ENCODE results near the gene SLC7A9. TPM values are rescaled to one million over a fixed set of nuclear protein-coding genes. Genes with fewer than 3 reads are reported as not detected.

The SLC7A9 gene
- total RNA-seq, 2 donors from 2014 or later, result 0.31 TPM; not detected in 1

DNA sequence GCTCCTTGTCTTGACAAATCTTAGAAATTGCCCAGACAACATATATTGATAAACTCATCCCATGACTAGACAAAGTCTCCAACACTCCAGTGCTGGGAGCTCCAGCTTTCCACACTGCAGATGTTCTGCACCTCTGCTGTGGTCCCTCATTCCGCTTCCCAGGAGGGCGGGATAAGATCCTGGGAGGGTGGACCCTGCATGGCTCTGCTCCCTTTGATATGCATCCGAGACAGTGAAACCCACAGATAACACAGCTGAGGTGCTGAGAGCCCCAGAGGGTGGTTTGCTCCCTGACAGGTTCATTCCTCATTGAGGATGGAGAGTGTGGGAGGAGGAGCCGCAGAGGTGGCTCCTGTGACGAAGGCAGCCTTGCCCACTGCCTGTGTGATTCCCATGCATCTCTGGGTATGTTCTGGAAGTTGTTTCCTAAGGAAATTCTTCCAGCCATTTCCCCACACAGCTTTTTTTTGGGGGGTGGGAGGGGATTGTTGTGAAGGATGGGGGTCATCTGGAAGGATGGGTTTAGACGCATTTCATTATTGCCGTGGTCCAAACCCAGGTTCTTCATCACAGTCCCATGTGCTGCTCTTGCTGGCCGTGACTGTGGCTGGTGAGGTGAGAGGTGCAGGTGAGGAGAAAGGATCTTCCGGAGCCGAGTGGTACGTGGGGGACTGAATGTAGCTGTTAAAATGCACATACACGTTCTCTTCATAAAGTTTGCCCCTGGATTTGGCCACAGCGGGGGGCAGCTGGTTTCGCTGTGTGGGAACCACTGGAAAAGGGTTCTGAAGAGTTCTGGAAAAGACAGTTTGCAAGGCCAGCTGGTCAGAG, 46.4 kb downstream of the SLC7A9 start:
- Mint-ChIP-seq H3K27ac (no peak overlapping the region), H3K36me3 (no peaks in the 10 kb centered on the region), H3K27me3 (peaks cover 7 to 29% of the 10 kb centered on the region in 2 donors), H3K4me1 (ENCODE audit: low read depth in 2 of 2) (peaks cover 0 to 5% of the 10 kb centered on the region in 2 donors), H3K4me3 (no peak overlapping the region), H3K9me3 (no peaks in the 10 kb centered on the region)
- DNase-seq (ENCODE audit: low spot score) (no peak), ATAC-seq (no peak)

DNA sequence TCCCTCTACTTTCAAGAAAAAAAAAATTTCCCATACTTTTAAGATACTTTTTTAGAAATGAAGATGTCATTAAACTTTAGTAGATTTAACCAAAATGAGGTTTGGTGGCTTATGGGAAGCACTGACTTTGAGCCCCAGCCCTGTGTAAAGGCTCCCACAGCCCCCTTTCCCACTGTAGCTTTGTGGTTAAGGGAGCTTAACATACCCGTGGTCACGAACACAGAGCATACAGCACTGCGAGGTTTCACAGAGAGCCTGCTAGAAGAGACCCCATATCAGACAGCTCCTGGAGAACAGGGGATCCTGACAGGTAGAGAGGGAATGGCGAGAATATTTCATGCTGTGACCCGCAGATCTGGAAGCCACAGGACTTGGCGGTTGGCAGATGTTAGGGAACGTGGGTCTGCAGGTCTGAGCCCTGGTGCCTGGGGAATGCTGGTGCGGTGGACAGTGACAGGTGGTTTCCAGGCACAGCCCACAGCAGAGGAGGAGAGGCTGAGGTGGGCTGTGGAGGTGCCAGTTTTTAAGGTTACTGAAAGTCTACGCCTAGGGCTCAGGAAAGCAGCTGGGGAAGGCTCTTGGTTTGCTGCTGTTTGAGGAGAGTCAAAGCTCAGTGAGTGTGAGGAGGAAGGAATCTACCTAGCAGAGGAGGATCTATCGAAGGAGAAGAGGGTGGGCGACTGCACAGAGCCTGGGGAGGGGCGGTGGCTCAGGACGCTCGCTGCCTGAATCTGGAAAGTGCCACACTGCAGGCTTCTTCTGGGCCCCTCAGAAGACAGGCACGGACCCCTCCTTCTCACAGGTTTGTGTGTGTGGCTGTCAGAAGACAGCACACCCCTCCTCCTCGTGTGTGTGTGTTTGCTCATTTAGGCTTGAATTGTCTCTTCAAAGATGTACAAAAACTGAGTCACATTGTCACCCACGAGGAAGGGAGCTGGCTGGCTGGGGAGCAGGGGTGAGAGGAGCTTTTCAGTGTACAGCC, 49.9 kb downstream of the SLC7A9 start:
- no peaks in the 10 kb centered on the region for H3K9me3 Mint-ChIP-seq
- H3K36me3 Mint-ChIP-seq, result no peaks in the 10 kb centered on the region
- H3K4me1 Mint-ChIP-seq (ENCODE audit: low read depth in 2 of 2), result no peaks in the 10 kb centered on the region
- H3K27me3 Mint-ChIP-seq, result peaks cover under 1 to 13% of the 10 kb centered on the region in 2 donors
- no peak overlapping the region for H3K27ac Mint-ChIP-seq
- no peak for DNase-seq (ENCODE audit: low spot score)
- no peak overlapping the region for H3K4me3 Mint-ChIP-seq
- no peak for ATAC-seq

DNA sequence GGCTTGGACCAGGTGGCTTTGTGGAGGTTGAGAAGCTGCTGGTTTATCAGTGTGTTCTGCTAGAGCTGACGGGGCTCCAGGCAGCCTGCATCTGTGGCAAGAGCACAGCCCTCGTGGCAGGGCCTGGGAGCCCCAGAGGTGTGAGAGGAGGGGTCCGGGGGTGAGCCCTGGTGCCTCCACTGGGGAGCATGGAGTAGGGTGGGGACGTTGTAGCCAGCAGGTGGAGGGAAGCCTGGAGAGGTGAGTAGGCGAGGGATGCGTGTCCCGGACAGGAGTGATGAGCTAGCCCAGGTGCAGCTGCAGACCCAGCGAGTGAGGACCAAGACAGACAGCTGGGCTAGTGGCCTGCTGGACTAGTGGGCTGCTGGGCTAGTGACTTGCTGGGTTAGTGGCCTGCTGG, 51.0 kb downstream of the SLC7A9 start:
- H3K9me3 Mint-ChIP-seq, result no peaks in the 10 kb centered on the region
- no peak for DNase-seq (ENCODE audit: low spot score)
- no peak for ATAC-seq
- H3K4me1 Mint-ChIP-seq (ENCODE audit: low read depth in 2 of 2), result no peaks in the 10 kb centered on the region
- H3K27me3 Mint-ChIP-seq, result peaks cover 0 to 14% of the 10 kb centered on the region in 2 donors
- H3K4me3 Mint-ChIP-seq, result no peak overlapping the region
- no peak overlapping the region for H3K27ac Mint-ChIP-seq
- H3K36me3 Mint-ChIP-seq, result no peaks in the 10 kb centered on the region

DNA sequence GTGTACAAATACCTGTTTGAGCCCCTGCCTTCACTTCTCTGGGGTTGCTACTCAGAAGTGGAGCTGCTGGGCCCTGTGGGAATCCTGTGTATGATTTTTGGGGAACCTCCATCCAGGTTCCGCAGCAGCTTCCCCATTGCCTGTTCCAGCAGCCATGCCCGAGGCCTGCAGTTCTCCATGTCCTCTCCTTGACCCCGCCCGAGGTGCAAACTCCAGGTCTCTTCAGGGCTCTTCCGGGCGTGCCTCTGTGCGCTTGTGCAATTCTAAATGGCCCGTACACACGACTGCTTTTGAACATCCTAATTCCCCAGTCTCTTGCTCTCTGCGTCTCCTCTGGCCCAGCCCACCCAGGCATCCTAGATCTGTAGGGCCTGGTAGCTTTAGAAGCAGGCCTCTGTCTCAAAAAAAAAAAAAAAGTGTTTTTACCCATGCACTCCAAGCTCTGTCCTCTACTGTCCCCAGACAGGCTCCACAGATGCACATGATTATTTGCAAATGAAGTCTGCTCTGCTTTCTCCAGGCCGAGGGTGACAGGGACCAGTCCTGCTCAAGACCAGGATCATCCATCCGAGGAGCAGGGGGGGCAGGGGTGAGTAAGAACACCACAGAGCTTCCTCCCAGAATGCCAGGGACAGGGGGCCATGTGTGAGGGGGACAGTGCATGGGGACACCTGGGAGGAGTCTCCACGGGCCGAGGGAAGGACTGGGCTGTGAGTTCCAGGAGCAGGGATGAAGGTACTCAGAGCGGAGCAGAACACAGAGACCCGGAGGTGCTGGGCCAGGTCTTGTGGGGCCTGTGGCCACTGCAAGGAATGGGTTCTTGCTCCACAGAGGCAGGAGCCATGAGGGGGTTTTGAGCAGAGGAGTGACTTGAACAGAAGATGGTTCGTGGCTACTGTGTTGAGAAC, 51.7 kb downstream of the SLC7A9 start:
- no peaks in the 10 kb centered on the region for H3K4me1 Mint-ChIP-seq (ENCODE audit: low read depth in 2 of 2)
- H3K9me3 Mint-ChIP-seq, result no peaks in the 10 kb centered on the region
- H3K27ac Mint-ChIP-seq, result no peak overlapping the region
- peaks cover 0 to 12% of the 10 kb centered on the region in 2 donors for H3K27me3 Mint-ChIP-seq
- no peak overlapping the region for H3K4me3 Mint-ChIP-seq
- DNase-seq (ENCODE audit: low spot score), result no peak
- ATAC-seq, result no peak
- H3K36me3 Mint-ChIP-seq, result no peaks in the 10 kb centered on the region

DNA sequence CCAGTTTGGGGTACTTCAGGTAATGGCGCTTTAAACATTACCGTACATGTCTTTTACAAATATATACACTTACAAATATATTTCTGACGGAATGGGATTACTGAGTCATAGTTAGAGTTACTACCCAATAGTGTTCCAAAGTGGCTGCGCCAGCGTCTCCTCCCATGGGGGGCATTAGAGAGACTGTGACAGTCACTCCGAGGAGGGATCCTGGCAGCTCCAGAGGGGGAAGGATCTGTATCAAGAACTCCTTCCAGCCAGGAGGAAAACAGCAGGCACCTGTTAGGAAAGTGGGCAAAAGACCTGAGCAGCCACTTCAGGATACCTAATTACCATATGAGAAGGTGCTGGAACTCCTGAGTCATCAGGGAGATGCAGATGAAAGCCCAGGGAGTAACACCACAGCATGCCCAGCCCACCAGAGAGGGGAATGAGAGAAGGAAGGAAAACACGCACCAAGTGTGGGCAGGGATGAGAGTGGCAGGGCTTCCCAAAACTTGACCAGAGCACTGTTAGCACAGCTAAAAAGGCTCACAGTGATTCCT, 52.9 kb downstream of the SLC7A9 start:
- ATAC-seq (no peak), DNase-seq (ENCODE audit: low spot score) (no peak)
- Mint-ChIP-seq H3K36me3 (no peaks in the 10 kb centered on the region), H3K4me1 (ENCODE audit: low read depth in 2 of 2) (no peaks in the 10 kb centered on the region), H3K27me3 (peaks cover 0 to 9% of the 10 kb centered on the region in 2 donors), H3K4me3 (no peak overlapping the region), H3K27ac (no peak overlapping the region), H3K9me3 (no peaks in the 10 kb centered on the region)

DNA sequence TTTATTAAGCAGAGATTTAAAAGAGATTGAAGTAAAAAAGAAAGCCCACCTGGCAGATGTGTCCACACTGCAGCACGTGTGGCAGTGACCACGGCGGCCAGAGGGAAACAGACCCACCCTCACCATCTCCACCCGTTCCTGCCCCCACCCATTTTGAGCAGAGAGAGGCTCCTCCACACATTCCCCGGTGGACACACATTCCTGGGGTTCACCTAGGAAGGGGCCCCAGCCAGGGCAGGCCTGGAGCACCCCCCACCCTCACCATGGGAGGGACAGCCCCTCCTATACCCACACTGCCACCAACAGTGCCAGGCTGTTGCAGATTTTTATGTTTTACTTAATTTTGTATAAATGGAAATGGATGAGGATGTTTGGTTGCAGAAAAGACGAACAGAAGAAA, 54.9 kb downstream of the SLC7A9 start:
- Mint-ChIP-seq H3K4me3 (no peak overlapping the region), H3K27ac (no peak overlapping the region), H3K36me3 (no peaks in the 10 kb centered on the region), H3K4me1 (ENCODE audit: low read depth in 2 of 2) (no peaks in the 10 kb centered on the region), H3K9me3 (no peaks in the 10 kb centered on the region), H3K27me3 (peaks cover 0 to 9% of the 10 kb centered on the region in 2 donors)
- DNase-seq (ENCODE audit: low spot score) (no peak), ATAC-seq (no peak)

DNA sequence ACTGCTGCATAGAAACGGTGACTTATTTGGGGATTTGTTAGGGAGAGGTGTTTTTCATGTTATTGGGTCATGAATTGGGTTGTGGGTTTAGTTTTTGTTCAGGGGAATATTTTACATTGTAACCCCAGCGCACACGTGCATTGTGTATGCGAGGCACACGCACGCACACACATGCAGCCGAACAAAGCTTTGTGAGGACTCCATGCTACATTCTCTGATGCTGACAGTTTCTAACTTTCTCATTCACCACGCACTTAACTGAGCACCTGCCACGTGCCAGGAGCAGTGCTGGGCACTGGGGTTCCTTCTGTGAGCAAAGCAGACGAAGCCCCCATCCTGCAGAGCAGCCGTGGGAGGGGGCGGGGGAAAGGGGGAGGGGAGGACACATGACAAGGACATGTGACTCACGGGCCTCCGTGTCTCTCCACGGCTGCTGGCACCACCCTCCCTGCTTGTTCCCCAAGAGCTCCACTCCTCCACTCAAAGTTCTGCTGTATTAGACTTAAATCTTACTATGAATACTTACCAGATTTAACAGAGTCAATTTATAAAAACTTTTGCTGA, 55.6 kb downstream of the SLC7A9 start:
- Mint-ChIP-seq H3K36me3 (no peaks in the 10 kb centered on the region), H3K4me1 (ENCODE audit: low read depth in 2 of 2) (peaks cover 0 to 4% of the 10 kb centered on the region in 2 donors), H3K27ac (no peak overlapping the region), H3K9me3 (no peaks in the 10 kb centered on the region), H3K27me3 (peaks cover 0 to 12% of the 10 kb centered on the region in 2 donors), H3K4me3 (no peak overlapping the region)
- DNase-seq (ENCODE audit: low spot score), result no peak
- no peak for ATAC-seq

DNA sequence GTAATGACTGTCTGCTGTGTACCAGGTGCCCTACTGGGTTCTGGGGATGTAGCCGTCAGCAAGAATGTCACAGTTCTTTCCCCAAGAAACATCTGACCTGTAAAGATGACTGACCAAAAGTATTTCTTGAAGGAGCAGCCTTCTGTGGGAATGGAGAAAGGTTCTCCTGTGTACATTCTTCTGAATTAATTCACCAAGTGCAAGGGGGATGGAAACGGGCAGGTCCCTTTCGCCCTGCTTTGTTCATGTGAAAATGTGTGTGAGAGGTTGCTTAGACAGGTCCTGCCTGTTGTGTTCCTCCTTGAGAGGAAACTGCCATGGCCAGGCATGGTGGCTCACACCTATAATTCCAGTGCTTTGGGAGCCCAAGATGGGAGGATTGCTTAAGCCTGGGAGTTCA, 57.0 kb downstream of the SLC7A9 start:
- DNase-seq (ENCODE audit: low spot score) (no peak), ATAC-seq (no peak)
- peaks cover 0 to 12% of the 10 kb centered on the region in 2 donors for H3K27me3 Mint-ChIP-seq
- H3K27ac Mint-ChIP-seq, result no peak overlapping the region
- H3K9me3 Mint-ChIP-seq, result no peaks in the 10 kb centered on the region
- H3K36me3 Mint-ChIP-seq, result no peaks in the 10 kb centered on the region
- peaks cover 0 to 4% of the 10 kb centered on the region in 2 donors for H3K4me1 Mint-ChIP-seq (ENCODE audit: low read depth in 2 of 2)
- H3K4me3 Mint-ChIP-seq, result no peak overlapping the region

DNA sequence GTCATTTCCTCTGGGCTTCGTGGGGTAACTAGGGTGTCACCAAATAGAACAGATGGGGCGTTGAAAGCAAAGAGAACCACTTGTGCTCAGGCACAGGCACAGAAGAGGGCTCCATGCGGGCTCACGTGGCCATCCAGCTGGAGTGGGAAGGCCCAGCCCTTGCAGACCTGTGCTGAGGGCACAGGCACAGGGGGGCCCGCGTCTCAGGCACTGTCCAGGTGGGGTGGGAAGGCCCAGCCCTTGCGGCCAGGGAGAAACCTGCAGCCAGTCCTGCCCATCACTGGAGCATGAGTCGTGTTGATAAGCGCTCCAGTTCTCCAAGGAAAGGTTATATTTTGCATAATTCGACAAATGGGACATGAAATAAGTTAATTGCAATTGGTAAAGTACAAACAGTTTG, 57.5 kb downstream of the SLC7A9 start:
- H3K27me3 Mint-ChIP-seq, result peaks cover 0 to 12% of the 10 kb centered on the region in 2 donors
- H3K36me3 Mint-ChIP-seq, result no peaks in the 10 kb centered on the region
- DNase-seq (ENCODE audit: low spot score), result no peak
- no peak for ATAC-seq
- H3K9me3 Mint-ChIP-seq, result no peaks in the 10 kb centered on the region
- peaks cover 0 to 4% of the 10 kb centered on the region in 2 donors for H3K4me1 Mint-ChIP-seq (ENCODE audit: low read depth in 2 of 2)
- H3K4me3 Mint-ChIP-seq, result no peak overlapping the region
- H3K27ac Mint-ChIP-seq, result no peak overlapping the region

DNA sequence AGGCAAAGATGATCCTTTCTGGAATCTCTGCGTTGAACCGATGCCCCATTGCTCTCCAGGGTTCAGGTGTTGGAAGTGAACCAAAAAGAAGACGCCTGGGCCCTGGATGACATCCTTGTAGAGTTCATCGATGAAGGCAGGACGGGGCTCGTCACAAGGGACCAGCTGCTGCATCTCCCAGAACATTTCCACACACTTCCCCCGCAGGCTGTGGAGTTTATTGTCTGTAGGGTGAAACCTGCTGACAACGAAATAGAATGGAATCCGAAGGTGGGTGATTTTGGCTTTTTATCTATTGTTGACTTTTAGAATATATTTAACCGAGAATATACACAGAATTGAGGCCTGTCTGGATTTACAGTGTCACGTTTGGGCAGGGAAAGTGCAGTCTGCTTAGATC, 58.4 kb downstream of the SLC7A9 start:
- Mint-ChIP-seq H3K27ac (no peak overlapping the region), H3K27me3 (peaks cover 0 to 10% of the 10 kb centered on the region in 2 donors), H3K4me1 (ENCODE audit: low read depth in 2 of 2) (peaks cover 0 to 4% of the 10 kb centered on the region in 2 donors), H3K9me3 (no peaks in the 10 kb centered on the region), H3K4me3 (no peak overlapping the region), H3K36me3 (no peaks in the 10 kb centered on the region)
- DNase-seq (ENCODE audit: low spot score), result no peak
- no peak for ATAC-seq

DNA sequence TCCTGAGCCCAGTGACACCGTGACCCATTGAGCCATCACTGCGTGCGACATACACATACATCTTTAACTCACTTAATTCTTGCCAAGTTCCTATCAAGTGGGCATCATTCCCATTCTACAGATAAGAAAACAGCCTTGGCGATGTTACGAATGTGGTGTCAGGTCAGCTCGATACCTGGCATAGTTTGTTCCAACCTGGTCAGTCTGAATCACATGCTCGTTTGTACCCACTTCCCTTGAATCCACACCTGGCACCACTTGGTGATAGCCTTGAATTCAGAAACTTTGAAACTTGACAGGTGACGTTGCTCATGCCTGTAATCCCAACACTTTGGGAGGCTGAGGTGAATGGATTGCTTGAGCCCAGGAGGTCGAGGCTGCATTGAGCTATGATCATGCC, 59.1 kb downstream of the SLC7A9 start:
- no peaks in the 10 kb centered on the region for H3K36me3 Mint-ChIP-seq
- no peaks in the 10 kb centered on the region for H3K9me3 Mint-ChIP-seq
- H3K27me3 Mint-ChIP-seq, result peaks cover 0 to 10% of the 10 kb centered on the region in 2 donors
- H3K27ac Mint-ChIP-seq, result no peak overlapping the region
- ATAC-seq (no peak), DNase-seq (ENCODE audit: low spot score) (no peak)
- H3K4me3 Mint-ChIP-seq, result no peak overlapping the region
- peaks cover 0 to 4% of the 10 kb centered on the region in 2 donors for H3K4me1 Mint-ChIP-seq (ENCODE audit: low read depth in 2 of 2)

DNA sequence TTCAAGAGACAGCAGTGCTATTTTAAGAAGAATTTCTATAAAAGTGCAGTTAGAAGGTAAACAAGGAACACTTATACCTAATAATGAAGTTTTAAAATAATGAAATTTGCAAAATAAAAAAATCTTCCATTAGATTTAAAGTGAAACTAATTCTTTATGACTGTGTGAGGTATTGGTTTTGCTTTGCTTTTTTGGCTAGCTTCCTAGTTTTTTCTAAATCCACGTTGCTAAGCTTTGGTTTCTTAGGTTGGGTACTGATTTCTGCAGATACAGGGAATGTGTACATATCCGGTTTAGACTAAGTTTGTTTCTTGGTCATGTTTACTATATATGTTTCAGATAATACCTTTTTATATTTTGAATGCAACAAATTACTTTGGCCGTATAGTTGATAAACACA, 59.8 kb downstream of the SLC7A9 start:
- ATAC-seq, result no peak

DNA sequence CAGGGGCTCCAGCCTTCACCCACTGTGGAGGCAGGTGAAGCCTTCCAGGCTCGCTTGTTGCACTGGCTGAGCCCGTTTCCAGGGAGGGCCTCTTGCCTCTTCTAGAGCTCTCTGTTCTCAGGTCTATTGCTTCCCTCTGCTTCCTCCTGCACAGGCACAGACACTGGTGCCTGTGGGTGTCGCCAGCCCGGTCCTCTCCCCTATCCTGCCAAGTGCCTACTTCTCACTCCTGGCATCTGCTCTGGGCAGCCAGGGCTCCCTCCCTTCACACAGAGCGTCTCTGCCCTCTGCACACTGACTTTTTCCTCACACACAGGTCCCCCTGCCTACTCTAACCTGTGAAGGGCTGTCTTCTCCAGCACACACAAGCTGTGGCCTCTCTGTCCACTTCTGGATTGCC, 60.3 kb downstream of the SLC7A9 start:
- ATAC-seq, result peak in 1 of 2 donors; percentile 45
- Mint-ChIP-seq H3K9me3 (no peaks in the 10 kb centered on the region), H3K27ac (no peak overlapping the region), H3K4me1 (ENCODE audit: low read depth in 2 of 2) (peaks cover 0 to 4% of the 10 kb centered on the region in 2 donors), H3K4me3 (no peak overlapping the region), H3K27me3 (peaks cover 0 to 7% of the 10 kb centered on the region in 2 donors), H3K36me3 (no peaks in the 10 kb centered on the region)
- no peak for DNase-seq (ENCODE audit: low spot score)

More for the DNA sequence above, 59.8 kb downstream of the SLC7A9 start:
- DNase-seq (ENCODE audit: low spot score), result no peak
- H3K27ac Mint-ChIP-seq, result no peak overlapping the region
- no peak overlapping the region for H3K4me3 Mint-ChIP-seq
- peaks cover 0 to 4% of the 10 kb centered on the region in 2 donors for H3K4me1 Mint-ChIP-seq (ENCODE audit: low read depth in 2 of 2)
- peaks cover 0 to 10% of the 10 kb centered on the region in 2 donors for H3K27me3 Mint-ChIP-seq
- H3K9me3 Mint-ChIP-seq, result no peaks in the 10 kb centered on the region
- no peaks in the 10 kb centered on the region for H3K36me3 Mint-ChIP-seq

Data from natural killer cell treated with Interleukin-12 subunit alpha and Interleukin-12 subunit beta and Interleukin-15 and Interleukin-18, amount 100 ng/mL, for 72 hours (primary cell).